ENCODE measurements around the gene CLIC5.

DNA sequence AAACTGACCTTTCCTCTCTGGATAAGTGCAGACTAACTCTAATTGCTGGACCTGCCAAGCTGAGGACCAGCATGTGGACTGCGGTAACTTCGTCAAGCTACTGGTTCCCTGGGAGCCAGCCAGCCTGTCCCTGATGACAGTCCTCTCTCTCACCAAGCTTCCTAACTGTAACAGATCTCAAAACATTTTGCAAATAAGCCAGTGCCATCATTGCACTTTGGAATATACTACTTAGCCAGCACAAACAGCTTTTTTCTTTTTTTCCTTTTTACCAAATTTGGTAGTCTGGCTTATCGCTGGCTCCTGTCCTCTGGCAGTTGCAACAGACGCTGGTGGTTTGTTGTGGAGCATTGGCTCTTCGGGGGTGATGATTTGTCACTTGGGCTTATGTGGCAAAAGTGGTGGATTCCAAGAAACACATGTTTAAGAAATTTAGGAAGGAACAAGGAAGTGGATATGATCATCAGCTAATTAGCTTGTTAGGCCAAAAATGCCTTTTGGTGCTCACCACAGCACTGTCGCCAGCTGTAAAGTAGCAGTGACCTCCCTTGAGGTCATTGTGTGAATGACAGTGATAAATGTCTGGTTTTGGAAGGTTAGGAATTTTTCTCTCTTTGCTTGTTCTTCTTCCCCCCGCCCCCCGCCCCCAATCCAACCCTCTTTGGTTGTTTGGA, 171.7 kb downstream of the CLIC5 start:
- TF ChIP-seq CTCF (IDR thresholded peaks at IDR 0.05), result no peak
- no peak for TF ChIP-seq POLR2AphosphoS5 (IDR thresholded peaks at IDR 0.05)
- TF ChIP-seq POLR2A (IDR thresholded peaks at IDR 0.05), result no peak
- TF ChIP-seq EP300 (IDR thresholded peaks at IDR 0.05), result no peak

Data from suprapubic skin (tissue), 4 donors.